Measurements from ENCODE around the gene ZCCHC24.

ZCCHC24 gene

DNA sequence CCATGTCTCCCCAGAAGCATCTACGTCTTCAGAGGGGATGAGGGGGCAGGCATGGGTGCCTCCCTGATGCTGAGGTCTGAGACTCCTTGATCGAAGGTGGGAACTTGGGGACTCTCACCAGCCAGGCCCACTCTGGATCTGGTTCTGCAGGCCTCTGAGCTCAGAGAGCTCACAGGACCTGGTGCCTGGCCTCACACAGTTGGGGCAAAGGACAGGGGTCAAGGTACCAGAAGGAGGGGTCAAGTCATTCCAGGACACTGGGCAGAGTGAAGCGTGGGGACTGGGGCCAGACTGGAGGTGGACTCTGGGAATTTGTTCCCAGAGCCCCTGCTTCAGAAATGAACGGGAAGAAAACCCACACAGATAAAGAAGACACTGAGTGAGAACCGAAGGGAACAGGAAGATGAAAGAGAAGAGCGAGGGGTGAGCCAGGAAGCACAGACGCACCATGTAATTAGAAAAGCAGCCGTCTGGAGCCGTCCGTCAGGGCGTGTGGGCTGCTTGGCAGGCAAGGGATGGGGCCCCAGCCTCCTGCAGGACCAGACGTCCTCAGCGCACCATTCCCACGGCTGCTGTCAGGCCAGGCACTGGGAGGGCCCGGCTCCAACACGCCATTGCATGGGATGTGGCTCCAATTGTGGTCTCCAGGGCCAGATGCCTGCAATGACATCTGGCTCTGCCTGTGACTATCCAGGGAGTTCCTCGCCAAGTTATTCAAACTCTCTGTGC is 47.7 kb downstream of the ZCCHC24 start:
- DNase-seq (ENCODE audit: low read depth) = no peak

DNA sequence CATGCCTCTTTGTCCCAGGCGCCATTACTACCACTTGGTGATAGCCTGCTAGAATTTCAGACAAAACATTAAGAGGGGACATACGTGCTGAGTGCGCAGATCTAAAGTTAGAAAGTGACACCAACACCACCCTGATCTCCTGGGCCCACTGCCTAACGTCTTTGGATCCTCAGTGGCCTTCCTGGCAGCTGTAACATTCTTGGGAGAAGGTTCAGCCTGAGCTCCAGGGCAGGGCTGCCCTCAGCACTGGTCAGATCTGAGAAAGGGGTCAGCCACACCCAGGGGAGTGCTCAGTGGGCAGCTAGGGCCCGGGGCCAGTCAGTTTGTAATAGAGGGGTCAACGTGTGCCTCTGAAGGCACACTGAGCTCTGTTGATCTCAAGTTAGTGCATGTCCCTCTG is 48.4 kb downstream of the ZCCHC24 start:
- DNase-seq (ENCODE audit: low read depth) = no peak

DNA sequence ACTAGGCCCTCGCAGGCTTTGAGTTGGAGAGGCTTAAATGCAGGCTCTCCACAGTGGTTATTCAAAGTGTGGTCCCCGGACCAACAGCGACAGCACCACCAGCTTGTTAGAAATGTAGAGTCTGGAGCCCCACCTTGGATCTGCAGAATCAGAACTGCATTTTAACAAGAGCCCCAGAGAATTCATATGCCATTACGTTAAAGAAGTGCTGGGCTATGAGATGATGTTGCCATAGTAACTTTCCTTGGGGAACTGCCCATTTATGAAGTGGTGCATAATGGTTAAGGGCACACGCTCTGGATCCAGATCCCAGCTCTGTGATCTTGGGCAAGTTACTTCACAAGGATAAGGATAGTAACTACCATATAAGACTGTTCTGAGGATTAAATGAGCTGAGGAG is 48.9 kb downstream of the ZCCHC24 start:
- no peak for DNase-seq (ENCODE audit: low read depth)

DNA sequence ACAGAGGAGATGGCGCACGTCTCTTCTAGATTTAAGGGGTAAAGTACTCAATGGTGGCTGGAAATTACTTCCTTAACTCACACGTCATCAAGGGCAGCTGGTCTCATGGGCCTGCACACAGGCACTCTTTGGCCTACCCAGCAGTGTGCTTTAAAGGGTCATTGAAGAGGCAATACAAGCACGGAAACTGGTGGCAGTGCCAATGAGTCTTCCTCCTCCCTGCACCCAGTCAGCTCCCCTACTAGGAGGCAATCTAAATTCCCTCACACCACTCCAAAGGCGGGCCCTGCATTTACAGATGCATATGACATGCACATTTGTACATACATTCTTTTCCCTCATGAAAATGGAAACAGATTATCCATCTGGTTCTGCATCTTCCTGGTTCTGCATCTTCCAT is 50.8 kb downstream of the ZCCHC24 start:
- DNase-seq (ENCODE audit: low read depth) = no peak

DNA sequence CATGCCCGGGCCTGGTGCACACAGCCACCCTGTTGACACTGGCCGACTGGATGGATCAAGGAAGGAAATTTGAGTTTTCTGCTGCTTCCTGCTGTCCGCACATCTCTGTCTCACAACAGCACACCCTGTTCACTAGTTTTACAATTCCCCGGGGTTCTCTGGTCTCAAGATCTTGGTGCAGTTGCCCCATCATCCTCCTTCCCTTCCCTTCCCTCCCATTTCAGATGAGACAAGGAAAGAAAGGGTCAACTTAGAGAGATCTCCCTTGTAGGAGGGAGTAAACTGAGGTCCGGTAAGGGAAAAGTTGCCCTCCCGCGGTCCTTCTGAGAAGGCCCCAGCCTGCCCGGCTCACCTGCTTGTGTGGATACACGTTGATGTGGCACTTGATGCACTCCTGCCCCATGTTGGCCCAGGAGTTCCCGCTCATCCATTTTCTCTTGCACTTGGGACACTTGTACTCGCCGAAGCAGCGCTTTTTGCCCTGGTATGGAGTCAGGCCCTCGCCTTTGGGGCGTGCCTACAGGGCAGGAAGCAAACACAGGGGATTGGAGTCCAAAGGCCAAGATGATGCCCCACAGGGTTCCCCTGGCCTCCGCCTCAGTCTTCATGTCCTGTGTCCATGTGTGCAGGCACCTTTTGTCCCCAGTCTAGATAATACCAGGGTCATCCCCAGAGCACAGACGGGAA is 51.4 kb downstream of the ZCCHC24 start:
- DNase-seq (ENCODE audit: low read depth) = no peak

DNA sequence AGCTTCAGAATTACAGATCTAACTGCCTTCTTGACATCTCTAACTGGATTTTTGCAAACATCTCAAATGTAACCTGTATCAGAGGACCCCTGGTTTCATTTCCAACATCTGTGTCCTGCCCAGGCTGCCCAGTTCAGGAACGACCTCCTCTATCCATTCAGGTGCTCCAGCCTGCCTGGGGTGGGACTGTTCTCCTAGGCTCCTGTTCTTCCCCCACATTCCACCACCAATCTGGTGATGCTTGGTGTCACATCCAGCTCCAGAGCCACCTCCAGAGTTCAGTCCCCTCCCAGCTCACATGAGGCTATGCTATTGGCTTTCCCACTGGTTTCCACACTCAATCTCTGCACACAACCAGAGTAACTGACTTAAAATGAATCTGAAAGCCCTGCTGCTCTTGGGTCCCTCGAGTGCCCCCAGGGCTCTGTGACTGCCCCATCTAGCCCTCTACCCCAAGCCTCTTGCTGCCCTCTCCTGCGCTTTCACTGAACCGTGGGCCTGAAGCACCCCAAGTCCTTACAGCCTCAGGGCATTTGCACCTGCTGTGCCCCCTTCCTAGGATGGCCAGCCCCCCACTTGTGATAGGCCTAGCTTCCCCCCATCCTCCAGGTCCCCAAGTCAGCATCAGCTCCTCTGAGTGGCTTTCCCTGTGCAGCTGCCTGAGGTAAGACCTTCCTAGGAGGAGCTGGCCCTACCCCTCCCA is 52.1 kb downstream of the ZCCHC24 start:
- DNase-seq (ENCODE audit: low read depth) = no peak

DNA sequence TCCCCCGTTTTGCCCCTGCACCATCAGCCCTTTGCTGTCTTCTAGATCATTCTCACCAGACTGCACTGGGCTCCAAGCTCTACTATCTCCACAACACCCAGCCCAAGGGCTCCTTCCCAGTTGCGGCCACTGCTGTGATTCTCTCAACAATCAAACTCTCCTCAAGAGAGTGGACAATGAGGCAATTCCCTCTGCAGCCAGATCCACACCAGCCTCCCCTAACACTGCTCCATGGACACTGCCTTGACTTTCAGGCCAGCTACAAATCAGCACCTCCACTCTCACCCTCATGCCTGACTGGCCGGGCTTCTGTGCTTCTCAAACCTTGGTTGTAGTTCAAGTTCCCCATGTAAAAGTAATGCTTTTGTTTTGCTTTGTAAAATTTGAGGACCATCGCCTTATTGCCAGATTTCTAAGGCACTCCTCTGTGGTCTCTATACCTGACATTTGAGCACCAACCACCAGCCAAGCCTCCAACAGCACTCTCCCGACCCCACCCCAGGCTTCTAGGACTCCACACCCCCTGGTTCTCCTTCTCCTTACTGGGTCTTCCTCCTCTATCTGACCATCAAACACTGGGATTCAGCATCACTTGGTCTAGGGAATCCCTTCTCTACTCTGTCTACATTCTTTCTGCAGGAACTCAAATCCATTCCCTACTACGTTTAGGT is 52.8 kb downstream of the ZCCHC24 start:
- DNase-seq (ENCODE audit: low read depth) = no peak

DNA sequence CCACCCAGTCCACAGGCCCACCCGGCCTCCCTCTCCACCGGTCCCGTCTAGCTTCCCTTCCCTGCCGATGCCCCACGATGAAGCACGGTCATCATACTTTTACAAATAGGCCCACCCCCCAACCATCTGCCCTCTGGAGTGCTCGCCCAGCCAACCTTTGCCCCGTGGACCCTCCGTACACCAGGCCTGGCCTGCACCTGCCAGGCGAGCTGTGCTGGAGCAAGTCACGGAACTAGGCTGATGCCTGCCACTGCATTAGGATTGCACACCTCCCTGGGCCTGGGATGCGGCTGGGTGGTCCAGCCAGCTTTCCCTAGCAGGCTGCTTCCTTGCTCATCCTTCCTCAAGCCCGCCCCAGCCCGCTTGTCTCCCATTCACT is 53.4 kb downstream of the ZCCHC24 start:
- no peak for DNase-seq (ENCODE audit: low read depth)

DNA sequence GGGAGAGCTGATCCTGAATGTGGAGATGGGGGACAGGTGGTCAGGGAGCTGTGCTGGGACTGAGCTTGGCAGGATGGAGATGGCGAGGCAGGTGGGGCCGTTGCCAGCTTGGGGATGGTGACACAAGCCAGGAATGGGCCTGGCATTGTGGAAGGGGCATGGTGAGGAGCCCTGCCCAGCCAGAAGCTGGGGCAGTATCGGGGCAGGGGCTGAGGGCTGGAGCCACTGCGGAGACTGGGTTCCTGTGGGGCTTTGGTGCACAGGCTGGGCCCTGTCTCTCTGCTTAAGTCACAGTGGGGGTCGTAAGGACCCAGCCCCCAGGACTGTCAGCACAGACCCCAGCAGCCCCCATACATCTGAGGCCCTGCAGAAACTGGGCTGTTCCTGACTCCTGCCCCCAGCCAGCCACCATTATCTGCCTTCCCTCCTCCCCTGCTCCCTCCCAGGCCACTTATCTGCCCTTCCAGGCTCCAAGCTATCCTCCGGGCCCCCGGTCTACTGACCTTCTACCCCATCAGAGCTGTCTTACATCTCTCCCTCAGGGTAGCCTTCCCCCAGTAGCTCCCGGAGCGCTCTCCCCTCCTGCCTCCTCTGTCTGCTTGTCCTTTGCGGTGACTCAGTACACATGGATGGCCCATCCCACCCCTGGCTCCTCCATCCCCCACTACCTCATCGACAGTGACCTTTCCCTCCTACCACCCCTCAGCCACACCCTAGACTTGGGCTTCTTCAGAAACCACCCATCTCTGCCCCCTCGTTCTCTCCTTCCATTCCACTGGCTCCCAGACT is 54.0 kb downstream of the ZCCHC24 start:
- no peak for DNase-seq (ENCODE audit: low read depth)

DNA sequence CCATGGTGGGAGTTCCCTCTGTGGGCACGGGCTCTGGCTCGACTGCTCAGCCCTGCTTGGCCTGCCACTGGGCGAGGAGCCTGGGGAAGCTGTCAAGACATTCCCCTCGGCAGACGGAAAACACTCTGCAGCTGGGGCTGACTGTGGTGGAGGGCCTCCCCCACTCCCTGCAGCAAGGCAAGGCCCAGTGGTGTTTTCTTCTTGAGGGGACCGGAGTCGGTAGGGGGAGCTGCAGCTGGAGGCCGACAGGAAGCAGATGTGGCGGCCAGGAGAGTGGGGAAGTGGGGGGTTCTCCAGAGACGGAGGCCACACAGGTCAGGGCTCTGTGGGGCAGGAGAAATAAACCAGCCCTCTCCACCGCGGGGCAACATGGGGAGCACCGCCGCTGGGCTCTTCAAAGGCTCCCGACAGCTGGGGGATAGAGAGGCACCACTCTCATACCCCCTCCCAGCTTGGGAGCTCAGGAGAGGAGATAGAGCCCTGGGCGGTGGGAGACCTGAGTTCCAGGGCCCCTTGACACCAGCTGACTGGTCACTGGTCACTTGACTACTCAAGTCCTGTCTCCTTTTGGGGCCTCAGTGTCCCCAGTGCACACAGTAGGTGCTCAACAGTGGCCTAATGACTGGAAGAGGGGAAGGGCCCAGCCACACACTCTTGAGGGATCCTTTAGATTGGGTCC is 54.7 kb downstream of the ZCCHC24 start:
- no peak for DNase-seq (ENCODE audit: low read depth)

DNA sequence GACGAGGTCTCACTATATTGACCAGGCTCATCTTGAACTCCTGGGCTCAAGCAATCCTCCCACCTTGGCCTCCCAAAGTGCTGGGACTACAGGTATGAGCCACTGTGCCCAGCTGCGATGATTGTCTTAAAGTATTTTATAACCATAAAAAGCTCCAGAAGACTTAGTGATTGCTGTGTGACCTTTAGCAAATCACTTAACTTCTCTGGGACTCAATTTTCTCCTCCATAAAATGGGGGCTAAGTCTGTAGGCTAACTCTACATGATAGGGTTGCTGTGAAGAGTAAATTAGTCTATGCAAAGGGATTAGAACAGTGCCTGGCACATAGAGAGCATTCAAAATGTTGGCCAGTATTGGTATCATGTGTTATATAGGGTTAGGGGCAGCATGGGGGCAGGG is 55.4 kb downstream of the ZCCHC24 start:
- no peak for DNase-seq (ENCODE audit: low read depth)

DNA sequence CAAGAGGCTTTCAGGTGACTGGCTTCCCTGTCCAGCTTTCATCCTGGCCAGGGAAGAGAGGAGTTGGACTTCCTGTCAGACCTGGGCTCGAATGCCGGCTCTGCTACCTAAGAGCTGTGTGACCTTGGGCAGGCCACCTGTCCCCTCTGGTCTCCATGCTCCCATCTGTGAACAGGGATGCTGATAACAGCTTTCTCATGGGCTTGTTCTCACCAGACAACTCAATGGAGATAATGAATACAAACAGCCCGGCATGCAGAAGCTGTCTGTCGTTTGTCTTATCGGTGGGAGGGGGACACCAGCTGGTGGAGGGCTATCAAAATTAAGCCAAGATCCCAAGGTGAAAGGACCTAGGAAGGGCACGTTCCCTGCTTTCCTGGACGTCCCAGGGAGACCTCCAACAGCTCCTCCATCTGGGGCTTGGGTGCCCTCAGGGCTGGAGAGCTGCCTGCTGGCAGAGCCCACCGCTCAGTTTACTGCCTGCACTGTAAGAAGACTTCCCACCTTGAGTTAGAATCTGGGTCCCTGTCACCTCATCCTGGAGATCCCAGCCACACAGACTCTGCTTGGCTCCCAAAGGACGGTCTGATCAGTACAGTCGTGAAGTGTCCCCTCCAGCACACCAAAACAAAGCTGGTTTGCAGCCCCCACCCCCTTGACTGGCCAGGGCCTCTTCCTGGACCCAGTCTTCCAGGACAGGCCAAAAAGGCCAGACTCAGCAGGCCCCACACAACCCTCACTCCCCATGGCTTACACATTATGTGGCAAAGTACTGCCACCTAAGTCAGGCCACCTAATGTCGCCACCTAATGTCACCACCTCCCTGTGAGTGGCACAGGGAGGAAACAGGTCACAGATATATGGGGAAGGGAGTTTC is 57.2 kb downstream of the ZCCHC24 start:
- no peak for DNase-seq (ENCODE audit: low read depth)

DNA sequence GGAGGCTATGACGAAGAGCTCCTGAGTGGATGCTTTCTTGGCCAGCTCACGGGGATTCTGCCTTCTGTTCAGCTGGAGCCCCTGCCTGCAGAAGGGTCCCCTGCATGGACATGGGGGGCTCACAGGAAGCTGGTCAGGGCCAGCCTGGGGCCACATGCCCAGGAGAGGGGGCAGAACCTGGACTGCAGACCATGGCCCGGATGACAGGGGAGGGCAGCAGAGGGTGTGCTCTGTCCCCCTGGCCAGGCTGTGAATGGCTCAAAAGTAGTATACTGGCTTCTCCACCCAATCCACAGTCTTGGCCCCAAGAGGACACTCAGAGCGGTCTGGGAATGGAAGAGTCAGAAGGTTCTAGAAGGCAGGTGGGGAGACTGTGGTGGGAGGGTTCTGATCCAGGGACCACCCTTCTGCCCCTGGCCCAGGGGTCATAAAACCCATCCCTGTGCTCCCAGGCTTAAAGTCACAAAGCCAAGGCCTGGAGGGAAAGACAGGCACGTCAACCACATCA is 57.9 kb downstream of the ZCCHC24 start:
- no peak for DNase-seq (ENCODE audit: low read depth)

DNA sequence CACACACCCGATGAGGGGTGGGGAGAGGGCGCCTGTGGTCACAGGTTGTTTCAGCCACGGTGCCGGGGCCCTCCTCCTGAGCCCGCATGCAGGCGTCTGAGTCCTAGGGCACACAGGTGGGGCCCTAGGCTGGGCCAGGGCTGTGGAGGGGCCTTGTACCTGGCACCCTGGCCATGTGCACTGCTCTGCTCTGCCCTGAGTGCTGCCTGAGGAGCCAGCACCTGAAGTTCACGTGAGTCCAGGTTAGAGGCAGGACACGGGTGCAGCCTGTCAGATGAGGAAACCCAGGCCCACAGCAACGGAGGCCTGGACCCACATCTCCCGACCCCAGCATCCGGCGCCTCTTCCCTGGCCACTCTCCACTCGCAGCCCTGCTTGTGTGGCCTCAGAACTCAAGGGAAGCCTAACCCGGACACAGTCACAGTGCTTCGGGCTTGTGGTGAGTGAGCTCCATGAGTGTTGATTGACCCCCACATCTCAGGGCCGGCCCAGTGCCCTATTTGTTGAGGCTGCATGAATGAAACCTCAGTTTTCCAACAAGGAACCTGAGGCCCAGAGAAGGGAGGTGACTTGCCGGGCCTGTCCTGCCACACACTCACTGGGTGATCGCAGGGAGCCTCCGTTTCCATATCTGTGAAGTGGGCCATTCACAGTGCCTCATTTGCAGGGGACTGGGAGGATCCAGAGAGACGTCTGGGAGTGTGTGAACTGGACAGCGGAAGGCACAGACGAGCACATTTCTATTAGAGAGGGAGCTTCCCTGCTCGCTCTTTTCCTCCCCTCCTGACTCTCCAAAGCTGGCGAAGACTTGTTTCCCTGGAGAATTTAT is 58.6 kb downstream of the ZCCHC24 start:
- no peak for DNase-seq (ENCODE audit: low read depth)

DNA sequence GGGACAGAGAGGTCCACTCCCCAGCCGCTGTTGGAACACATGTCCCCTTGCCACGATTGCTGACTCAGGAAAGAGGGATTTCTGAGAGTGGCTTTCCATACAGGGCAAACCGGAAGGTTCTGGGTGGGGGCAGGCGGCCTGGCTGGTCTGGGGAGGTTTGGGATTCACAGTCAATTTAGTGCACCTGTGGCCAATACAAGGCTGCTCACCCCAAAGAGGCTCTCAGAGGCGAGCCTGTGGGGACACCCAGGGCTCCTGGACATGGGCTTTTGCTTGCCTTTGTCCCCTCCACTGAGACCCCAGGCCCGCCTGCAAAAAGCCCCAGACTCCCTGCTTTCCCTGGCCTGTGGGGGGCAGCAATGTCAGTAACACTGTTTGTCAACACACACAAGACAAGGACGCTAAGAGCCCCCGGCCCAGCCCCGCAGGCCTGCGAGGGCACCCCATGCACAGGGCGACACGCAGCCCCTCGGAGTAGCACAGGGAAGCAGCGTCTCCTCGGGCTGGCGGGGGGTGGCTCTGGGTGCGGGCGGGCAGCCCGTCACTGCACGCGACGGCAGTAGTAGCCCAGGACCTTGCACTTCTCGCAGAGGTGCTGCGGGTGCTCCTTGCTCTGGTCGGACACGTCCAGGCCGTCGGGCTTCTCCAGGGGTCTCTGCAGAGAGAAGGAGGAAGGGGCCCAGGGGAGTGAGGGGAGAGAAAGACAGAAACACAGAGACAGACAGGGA is 59.5 kb downstream of the ZCCHC24 start:
- no peak for DNase-seq (ENCODE audit: low read depth)

DNA sequence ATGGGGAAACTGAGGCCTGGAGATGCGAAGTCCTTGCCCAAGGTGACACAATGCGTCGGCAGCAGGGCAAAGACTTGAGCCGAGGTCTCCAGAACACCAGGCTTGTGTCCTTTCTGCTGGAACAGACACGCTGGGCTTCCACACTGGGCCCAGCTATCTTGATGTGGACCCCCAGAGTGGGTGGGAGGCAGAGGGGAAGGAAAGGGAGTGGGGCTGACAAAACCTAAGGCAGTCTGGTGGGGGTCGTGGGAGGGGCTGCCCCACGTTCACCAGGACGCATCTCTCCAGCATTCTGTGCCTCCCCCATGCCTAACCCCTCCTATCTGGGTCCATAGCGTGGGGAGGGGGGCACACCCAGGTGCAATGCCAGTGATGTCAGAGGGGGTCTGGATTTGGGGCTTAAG is 60.0 kb downstream of the ZCCHC24 start:
- DNase-seq (ENCODE audit: low read depth) = no peak

DNA sequence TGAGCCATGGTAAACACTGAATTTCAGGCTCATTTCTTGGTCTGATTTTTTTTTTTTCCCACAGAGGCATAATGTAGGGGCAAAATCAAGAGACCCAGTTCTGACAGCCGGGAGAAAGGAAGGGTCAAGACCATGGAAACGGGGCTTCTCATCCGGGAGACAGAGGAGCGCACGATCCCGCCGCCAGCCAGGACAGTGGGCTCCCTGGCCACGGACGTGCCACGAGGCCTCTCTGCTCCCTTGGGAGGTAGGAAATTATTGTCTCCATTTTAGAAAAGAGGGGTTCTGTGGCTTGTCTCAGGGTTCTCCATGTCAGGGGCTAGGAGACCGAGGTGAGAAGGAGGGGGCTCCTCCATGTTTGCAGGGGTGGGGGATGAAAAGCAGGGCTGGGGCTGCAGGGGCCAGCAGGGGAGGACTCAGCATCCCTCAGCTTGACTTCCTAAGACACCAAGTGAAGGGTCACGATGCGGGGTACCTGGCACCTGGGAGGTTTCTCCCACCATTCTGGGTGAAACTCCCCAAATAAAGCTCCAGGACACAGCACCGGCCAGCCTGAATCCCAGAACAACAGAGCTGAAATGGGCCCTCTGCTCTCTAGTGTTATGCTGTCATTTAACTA is 60.5 kb downstream of the ZCCHC24 start:
- DNase-seq (ENCODE audit: low read depth) = no peak

DNA sequence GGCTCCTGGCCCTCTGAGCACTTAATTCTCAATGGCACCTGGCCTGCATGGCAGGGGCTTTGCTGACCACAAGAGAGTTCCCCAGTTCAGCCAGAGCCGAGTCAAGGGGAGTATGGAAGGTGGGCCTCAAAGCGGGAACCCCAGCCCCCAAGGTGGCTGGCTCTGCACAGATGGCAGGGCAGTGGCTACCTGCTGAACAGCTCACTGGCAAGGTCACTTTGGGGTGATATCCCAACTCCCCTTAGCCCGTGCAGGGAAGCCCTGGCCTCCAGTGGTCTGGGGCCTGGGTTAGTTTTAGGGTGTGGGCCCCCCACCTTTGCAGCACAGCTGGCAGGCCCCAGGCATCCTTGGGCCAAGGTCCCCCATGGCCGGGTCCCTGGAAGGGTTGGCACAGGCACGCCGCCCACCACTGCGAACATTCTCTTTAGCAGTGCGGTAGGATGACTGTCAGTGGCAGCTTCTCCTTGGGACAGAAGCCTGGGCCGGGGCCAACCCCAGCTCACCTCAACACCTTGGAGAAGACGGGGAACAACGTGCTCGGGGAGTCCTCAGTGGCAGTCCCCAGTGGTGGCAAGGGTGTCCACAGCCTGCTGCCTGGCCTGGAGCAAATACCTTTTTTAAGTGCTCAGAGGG is 61.3 kb downstream of the ZCCHC24 start:
- DNase-seq (ENCODE audit: low read depth) = no peak

All from stimulated activated CD8-positive, alpha-beta memory T cell treated with anti-CD3 and anti-CD28 coated beads, Interleukin-12 subunit alpha, Interleukin-12 subunit beta, amount 100 ng/mL, for 1 hour (primary cell).